Smooth muscle cell (in vitro differentiated cells): Measurements from ENCODE around the gene SH3RF3. TPM values are rescaled to one million over a fixed set of nuclear protein-coding genes. Genes with fewer than 3 reads are reported as not detected.

Experiments
- DNase-seq: peaks from one replicate; lab custom pipeline; 2025; ENCODE audit not compliant: unreplicated experiment; lab: John Stamatoyannopoulos, UW
- H2AFZ ChIP-seq: fragments of 200-600 bp; sonication (generic); 2 replicates; pipeline ENCODE4 v1.6.0; 2016; ENCODE audit warnings: antibody characterized with exemption, low read depth, mild to moderate bottlenecking
- H3F3A ChIP-seq: fragments of 200-600 bp; sonication (generic); 2 replicates; pipeline ENCODE4 v1.6.0; 2017; ENCODE audit warnings: antibody characterized with exemption, low read depth
- H3K27ac ChIP-seq: fragments of 200-600 bp; sonication (generic); 2 replicates; pipeline ENCODE4 v1.5.1; 2016; ENCODE audit warnings: low read depth, mild to moderate bottlenecking
- H3K27me3 ChIP-seq: fragments of 200-600 bp; sonication (generic); 2 replicates; pipeline ENCODE4 v1.6.1; 2016; ENCODE audit warnings: low read depth, mild to moderate bottlenecking
- H3K36me3 ChIP-seq: fragments of 200-600 bp; sonication (generic); 2 replicates; pipeline ENCODE4 v1.5.1; 2016; ENCODE audit warnings: low read depth
- H3K4me1 ChIP-seq: fragments of 200-600 bp; sonication (generic); 2 replicates; pipeline ENCODE4 v1.5.1; 2016; ENCODE audit warnings: low read depth
- H3K4me2 ChIP-seq: fragments of 200-600 bp; sonication (generic); 2 replicates; pipeline ENCODE4 v1.6.0; 2016; ENCODE audit warnings: mild to moderate bottlenecking
- H3K4me3 ChIP-seq: fragments of 200-600 bp; sonication (generic); 2 replicates; pipeline ENCODE4 v1.5.1; 2016; ENCODE audit warnings: mild to moderate bottlenecking
- H3K79me2 ChIP-seq: fragments of 200-600 bp; sonication (generic); 2 replicates; pipeline ENCODE4 v1.6.0; 2016; ENCODE audit warnings: low read depth, mild to moderate bottlenecking
- H3K9ac ChIP-seq: fragments of 200-600 bp; sonication (generic); 2 replicates; pipeline ENCODE4 v1.6.0; 2016; ENCODE audit warnings: low read depth
- H3K9me3 ChIP-seq: fragments of 200-600 bp; sonication (generic); replicated peaks from 2 replicates; pipeline ENCODE4 v1.5.1; 2016; ENCODE audit warnings: low read depth
- H4K20me1 ChIP-seq: fragments of 200-600 bp; sonication (generic); 2 replicates; pipeline ENCODE4 v1.6.0; 2016; ENCODE audit warnings: low read depth
- WGBS: methylation state at CpG from one replicate; pipeline ENCODE4 v1.1.7; 2016; ENCODE audit warnings: low lambda C conversion rate; 5-methylcytosine and 5-hydroxymethylcytosine counted together
- polyA plus RNA-seq: library from polyadenylated mRNA; unstranded; fragments of >200 nt; fragmentation: Nextera tagmentation; extraction: Ambion mirVana; gene quantifications from 2 replicates; pipeline ENCODE4 v1.2.1, GENCODE V29; 2016
- total RNA-seq: library from RNA; depleted of rRNA; stranded (reverse); fragments of >200 nt; gene quantifications from 2 replicates; pipeline ENCODE4 v1.2.3, GENCODE V29; 2014
- TF ChIP-seq, protein P1 (sequence below): fragments of 200-600 bp; sonication (generic); IDR thresholded peaks from 2 replicates; pipeline ENCODE4 v1.5.1; 2017; ENCODE audit warnings: borderline replicate concordance, mild to moderate bottlenecking, antibody characterized with exemption; ENCODE audit not compliant: insufficient read depth, poor library complexity, severe bottlenecking

The SH3RF3 gene
- total and polyA plus RNA-seq, 2 experiments from 2014 or later = 6.6 to 11.8 TPM

DNA sequence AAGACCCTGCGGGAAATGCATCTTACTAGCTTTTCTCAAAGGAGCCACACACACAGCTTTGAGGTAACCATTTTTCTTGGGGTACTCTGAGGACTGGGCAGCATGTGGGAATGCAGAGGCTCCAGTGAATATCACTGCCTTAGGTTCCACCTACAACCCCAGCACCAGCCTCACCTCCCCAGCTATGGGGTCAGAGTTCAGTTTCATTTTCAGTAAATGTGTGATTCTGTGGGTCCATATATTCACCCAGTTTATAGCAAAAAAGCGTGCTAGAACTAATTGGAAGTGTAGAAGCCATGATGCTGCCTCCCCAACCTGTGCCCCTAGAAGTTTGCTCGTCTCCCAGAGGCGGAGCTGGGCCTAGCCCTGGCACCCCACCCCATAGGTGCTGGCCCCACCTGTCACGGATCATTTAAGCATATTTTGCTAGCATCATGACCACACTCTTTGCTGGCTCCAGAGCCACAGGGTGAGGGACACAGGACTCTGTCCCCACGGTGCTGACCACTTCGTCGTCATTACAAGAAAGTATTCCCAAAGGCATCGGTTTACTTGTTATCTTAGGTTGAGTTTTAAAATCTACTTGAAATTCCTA, 57.7 kb downstream of the SH3RF3 start:
- no peaks in the 10 kb centered on the region for H3K27me3 ChIP-seq
- TF ChIP-seq, protein P1, sequence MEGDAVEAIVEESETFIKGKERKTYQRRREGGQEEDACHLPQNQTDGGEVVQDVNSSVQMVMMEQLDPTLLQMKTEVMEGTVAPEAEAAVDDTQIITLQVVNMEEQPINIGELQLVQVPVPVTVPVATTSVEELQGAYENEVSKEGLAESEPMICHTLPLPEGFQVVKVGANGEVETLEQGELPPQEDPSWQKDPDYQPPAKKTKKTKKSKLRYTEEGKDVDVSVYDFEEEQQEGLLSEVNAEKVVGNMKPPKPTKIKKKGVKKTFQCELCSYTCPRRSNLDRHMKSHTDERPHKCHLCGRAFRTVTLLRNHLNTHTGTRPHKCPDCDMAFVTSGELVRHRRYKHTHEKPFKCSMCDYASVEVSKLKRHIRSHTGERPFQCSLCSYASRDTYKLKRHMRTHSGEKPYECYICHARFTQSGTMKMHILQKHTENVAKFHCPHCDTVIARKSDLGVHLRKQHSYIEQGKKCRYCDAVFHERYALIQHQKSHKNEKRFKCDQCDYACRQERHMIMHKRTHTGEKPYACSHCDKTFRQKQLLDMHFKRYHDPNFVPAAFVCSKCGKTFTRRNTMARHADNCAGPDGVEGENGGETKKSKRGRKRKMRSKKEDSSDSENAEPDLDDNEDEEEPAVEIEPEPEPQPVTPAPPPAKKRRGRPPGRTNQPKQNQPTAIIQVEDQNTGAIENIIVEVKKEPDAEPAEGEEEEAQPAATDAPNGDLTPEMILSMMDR = no peak
- no peaks in the 10 kb centered on the region for H3F3A ChIP-seq
- H3K9me3 ChIP-seq = no peaks in the 10 kb centered on the region
- H3K79me2 ChIP-seq = peaks cover 22% of the 10 kb centered on the region
- 91% methylated on average over 9 of the region's 9 CpGs for WGBS
- no peak for DNase-seq
- H3K27ac ChIP-seq = no peak overlapping the region
- no peak overlapping the region for H3K4me3 ChIP-seq
- no peaks in the 10 kb centered on the region for H3K4me1 ChIP-seq
- no peak overlapping the region for H3K4me2 ChIP-seq
- H2AFZ ChIP-seq = no peak overlapping the region
- H4K20me1 ChIP-seq = peaks cover 57% of the 10 kb centered on the region
- H3K9ac ChIP-seq = no peak overlapping the region
- no peaks in the 10 kb centered on the region for H3K36me3 ChIP-seq

DNA sequence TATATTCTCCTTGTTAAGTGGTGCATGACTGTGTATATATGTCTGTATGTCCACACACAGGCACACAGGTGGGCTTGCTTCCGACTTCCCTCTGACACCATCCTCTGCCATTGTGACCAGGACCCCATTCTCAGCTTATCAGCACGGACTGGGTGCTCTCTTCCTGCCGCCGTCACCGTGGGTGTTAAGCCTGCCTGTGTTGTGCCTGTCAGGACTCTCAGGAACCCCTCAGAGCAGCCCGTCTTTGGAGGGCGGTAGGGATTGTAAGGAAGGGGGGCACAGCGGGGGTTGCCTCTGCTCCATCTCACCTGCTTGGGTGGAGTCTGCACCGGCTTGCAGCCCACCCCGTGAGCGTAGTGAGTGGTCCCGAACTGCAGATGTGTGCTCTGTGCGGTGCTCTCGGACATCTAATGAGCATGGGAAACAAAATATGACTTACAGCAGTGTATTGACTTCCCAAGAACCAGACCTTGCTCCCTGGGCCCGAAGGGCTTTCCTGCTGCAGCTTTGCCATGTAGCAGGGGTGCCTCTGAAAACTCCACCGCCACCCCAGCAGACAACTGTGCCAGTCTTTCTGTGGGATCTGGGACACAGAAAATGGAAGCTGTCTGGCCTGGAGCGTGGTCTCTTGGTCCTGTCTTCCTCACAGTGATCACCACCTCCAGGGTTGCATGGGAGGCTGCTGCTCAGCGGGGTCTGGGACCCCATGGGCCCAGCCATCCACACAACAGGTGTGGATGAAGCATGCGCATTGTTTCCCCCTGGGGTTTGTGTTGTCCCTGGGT, 58.9 kb downstream of the SH3RF3 start:
- Histone ChIP-seq H4K20me1 (peaks cover 67% of the 10 kb centered on the region), H3K4me2 (no peak overlapping the region), H3K4me1 (no peaks in the 10 kb centered on the region), H3K36me3 (no peaks in the 10 kb centered on the region), H3K9me3 (no peaks in the 10 kb centered on the region), H3K4me3 (no peak overlapping the region), H3K9ac (no peak overlapping the region), H3K27me3 (no peaks in the 10 kb centered on the region), H2AFZ (no peak overlapping the region), H3F3A (no peaks in the 10 kb centered on the region), H3K79me2 (peaks cover 21% of the 10 kb centered on the region), H3K27ac (no peak overlapping the region)
- TF ChIP-seq, protein P1 = no peak
- WGBS = 82% methylated on average over 19 of the region's 19 CpGs
- DNase-seq = no peak

DNA sequence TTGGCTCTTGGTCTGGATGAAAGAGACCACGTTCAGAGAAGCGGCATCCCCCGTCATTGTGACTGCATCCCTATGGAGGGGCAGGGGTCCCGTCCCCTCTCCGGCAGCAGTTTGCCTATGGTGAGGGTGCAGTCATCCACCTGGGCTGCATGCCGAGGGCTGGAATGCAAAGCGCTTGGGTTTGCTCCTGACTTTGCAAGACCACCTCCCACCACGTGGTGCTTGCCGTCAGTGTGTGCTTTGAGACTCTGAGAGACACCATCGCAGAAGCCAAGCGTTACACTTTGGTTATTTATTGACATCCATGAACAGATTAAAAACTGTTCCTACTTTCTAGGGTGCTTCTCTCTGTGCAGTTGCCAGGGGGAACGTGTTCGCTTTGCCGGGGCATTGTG, 59.5 kb downstream of the SH3RF3 start:
- Histone ChIP-seq H3K27ac (no peak overlapping the region), H3K36me3 (no peaks in the 10 kb centered on the region), H3K79me2 (peaks cover 16% of the 10 kb centered on the region), H3K9ac (no peak overlapping the region), H2AFZ (no peak overlapping the region), H4K20me1 (peaks cover 73% of the 10 kb centered on the region), H3F3A (no peaks in the 10 kb centered on the region), H3K4me3 (no peak overlapping the region), H3K4me1 (no peaks in the 10 kb centered on the region), H3K4me2 (no peak overlapping the region), H3K27me3 (no peaks in the 10 kb centered on the region), H3K9me3 (no peaks in the 10 kb centered on the region)
- no peak for DNase-seq
- WGBS = 83% methylated on average over 14 of the region's 14 CpGs
- TF ChIP-seq, protein P1 = no peak

DNA sequence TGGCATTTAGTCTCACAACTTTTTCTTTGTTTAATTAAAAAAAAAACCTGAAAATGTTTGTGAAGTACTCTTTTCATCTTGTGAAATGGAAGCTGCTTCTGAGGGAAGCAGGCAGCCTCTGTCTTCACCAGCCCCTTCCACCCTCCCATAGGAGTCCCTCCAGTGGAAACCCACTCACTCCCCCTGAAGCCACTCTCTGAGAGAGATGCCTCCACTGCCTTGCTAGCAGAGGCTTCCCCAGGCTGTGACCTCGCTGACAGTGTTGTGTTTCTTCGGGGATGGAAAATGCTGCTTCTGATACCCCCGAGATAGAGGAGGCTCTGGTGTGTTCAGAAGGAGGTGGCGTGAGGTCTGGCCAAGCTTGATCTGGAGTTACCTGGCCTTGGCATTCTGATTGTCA, 59.9 kb downstream of the SH3RF3 start:
- 92% methylated on average over 4 of the region's 4 CpGs for WGBS
- Histone ChIP-seq H3K4me1 (no peaks in the 10 kb centered on the region), H3K9ac (no peak overlapping the region), H4K20me1 (peaks cover 77% of the 10 kb centered on the region), H3K9me3 (no peaks in the 10 kb centered on the region), H3K79me2 (peaks cover 13% of the 10 kb centered on the region), H3K27ac (no peak overlapping the region), H3F3A (no peaks in the 10 kb centered on the region), H3K4me3 (no peak overlapping the region), H3K4me2 (no peak overlapping the region), H3K36me3 (no peaks in the 10 kb centered on the region), H2AFZ (no peak overlapping the region), H3K27me3 (no peaks in the 10 kb centered on the region)
- TF ChIP-seq, protein P1 = no peak
- no peak for DNase-seq
